GM10248 (cell line): ENCODE results near the gene PIK3R1.
A peak's percentile ranks its signal among the peaks of the same experiment; 100 is the strongest.
"Not testable (repeated sequence)": the region's sequence is repeated elsewhere in the genome, so short reads cannot be mapped to it uniquely, and the experiment has no call there.

ENCODE experiments used
- CTCF ChIA-PET: fragments of 300-600 bp; sonication (Branson Sonifier 250); formaldehyde crosslinking; extraction: SDS; loops from one replicate; lab custom pipeline; 2021; ENCODE audit warnings: antibody characterized with exemption; lab: Yijun Ruan, JAX
- POLR2A ChIA-PET: fragments of 350-650 bp; sonication (Branson Sonifier 250); formaldehyde crosslinking; extraction: SDS; loops from one replicate; lab custom pipeline; 2020; ENCODE audit warnings: antibody characterized with exemption; lab: Yijun Ruan, JAX
- DNase-seq: peaks from one replicate; pipeline ENCODE4 v3.0.0; 2012; ENCODE audit errors: extremely low spot score
- TF ChIP-seq, protein P1 (sequence below): IDR thresholded peaks from 2 replicates; pipeline ENCODE4 v1.5.1; 2012; ENCODE audit warnings: mild to moderate bottlenecking, low read depth; ENCODE audit errors: extremely low read depth, missing control alignments, control extremely low read depth

The PIK3R1 gene

GRCh38 chr5:68196876-68197275 is 18.7 kb upstream of the PIK3R1 start:
- CTCF ChIA-PET: no interaction called here
- peak; percentile 72 for DNase-seq
- TF ChIP-seq, protein P1, sequence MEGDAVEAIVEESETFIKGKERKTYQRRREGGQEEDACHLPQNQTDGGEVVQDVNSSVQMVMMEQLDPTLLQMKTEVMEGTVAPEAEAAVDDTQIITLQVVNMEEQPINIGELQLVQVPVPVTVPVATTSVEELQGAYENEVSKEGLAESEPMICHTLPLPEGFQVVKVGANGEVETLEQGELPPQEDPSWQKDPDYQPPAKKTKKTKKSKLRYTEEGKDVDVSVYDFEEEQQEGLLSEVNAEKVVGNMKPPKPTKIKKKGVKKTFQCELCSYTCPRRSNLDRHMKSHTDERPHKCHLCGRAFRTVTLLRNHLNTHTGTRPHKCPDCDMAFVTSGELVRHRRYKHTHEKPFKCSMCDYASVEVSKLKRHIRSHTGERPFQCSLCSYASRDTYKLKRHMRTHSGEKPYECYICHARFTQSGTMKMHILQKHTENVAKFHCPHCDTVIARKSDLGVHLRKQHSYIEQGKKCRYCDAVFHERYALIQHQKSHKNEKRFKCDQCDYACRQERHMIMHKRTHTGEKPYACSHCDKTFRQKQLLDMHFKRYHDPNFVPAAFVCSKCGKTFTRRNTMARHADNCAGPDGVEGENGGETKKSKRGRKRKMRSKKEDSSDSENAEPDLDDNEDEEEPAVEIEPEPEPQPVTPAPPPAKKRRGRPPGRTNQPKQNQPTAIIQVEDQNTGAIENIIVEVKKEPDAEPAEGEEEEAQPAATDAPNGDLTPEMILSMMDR: no peak
- POLR2A ChIA-PET: no interaction called here

- POLR2A ChIA-PET: no interaction called here
- CTCF ChIA-PET: no interaction called here
- no peak for DNase-seq
- TF ChIP-seq, protein P1: no peak
Observed at GRCh38 chr5:68200288-68200687, 15.3 kb upstream of the PIK3R1 start.

GRCh38 chr5:68210654-68211053 is 4.9 kb upstream of the PIK3R1 start:
- CTCF ChIA-PET: interaction anchor here (0.9 to 1.4 kb wide), 2 partner anchors 9 to 18 kb away, joined by 3 to 5 read pairs; no protein-coding TSS in a partner anchor
- POLR2A ChIA-PET, DNase-seq: not testable (repeated sequence)

GRCh38 chr5:68214482-68215207 is 911 bp upstream of the PIK3R1 start:
- POLR2A ChIA-PET: interaction anchor here (1.0 kb wide), 1 partner anchor 58 kb away, joined by 3 read pairs; no protein-coding TSS in a partner anchor
- TF ChIP-seq, protein P1: no peak
- DNase-seq: peak; percentile 71
- CTCF ChIA-PET: interaction anchor here (1.1 to 2.5 kb wide), 10 partner anchors 13 to 968 kb away, joined by 3 to 7 read pairs (median 6); no protein-coding TSS in a partner anchor

DNA sequence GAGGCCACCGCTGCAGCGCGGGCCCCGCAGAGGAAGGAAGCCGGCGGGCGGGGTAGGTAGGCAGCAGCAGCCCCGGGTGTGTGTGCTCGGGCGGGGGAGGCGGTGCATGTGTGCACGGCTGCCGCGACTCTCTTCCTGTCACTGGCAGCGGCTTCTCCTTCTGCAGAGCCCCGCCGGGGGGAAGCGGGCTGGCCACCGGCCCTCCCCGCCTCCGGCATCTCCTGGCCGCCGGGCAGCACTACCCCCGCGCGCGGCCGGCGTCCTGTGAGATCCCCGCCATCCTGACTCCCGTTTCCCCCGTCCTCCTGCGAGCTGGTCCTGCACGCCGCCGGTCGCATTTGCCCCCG is 315 bp downstream of the PIK3R1 start:
- DNase-seq: peak; percentile 75
- CTCF ChIA-PET: interaction anchor here (0.9 to 2.9 kb wide), 15 partner anchors 12 to 1051 kb away, joined by 3 to 15 read pairs (median 5); no protein-coding TSS in a partner anchor
- POLR2A ChIA-PET: interaction anchor here (1.0 to 1.4 kb wide), 3 partner anchors 9 to 56 kb away, joined by 3 to 4 read pairs (median 3); no protein-coding TSS in a partner anchor

GRCh38 chr5:68216245-68217046 is 890 bp downstream of the PIK3R1 start:
- ChIA-PET POLR2A (interaction anchor here (1.1 to 1.4 kb wide), 2 partner anchors 8 to 34 kb away, joined by 3 to 4 read pairs; no protein-coding TSS in a partner anchor), CTCF (interaction anchor here (0.9 to 2.9 kb wide), 12 partner anchors 12 to 1052 kb away, joined by 3 to 15 read pairs (median 6); no protein-coding TSS in a partner anchor)
- TF ChIP-seq, protein P1: peak; percentile 5
- DNase-seq: peak; percentile 66

More for the DNA sequence above, 315 bp downstream of the PIK3R1 start:
- TF ChIP-seq, protein P1: no peak
